HEK293T (cell line): ENCODE results near the gene AGAP6.
"Not testable (repeated sequence)": the region's sequence is repeated elsewhere in the genome, so short reads cannot be mapped to it uniquely, and the experiment has no call there.

Experiments used
- CTCF ChIA-PET: fragments of 350-600 bp; formaldehyde crosslinking; extraction: SDS; loops from one replicate; lab custom pipeline; 2021; ENCODE audit warnings: antibody characterized with exemption, inconsistent platforms; lab: Yijun Ruan, JAX
- POLR2A ChIA-PET: fragments of 350-600 bp; formaldehyde crosslinking; extraction: SDS; loops from one replicate; lab custom pipeline; 2020; ENCODE audit warnings: antibody characterized with exemption, inconsistent platforms; lab: Yijun Ruan, JAX
- DNase-seq: peaks from one replicate; pipeline ENCODE4 v3.0.0; 2012; ENCODE audit warnings: mixed read lengths; ENCODE audit errors: extremely low spot score
- ELF4 ChIP-seq: fragments of 450-650 bp; IDR thresholded peaks from 2 replicates; pipeline ENCODE4 v1.6.1; 2017; ENCODE audit warnings: antibody characterized with exemption
- L3MBTL2 ChIP-seq: fragments of 450-650 bp; conservative IDR thresholded peaks from 2 replicates; pipeline ENCODE4 v1.6.1; 2016; ENCODE audit warnings: mild to moderate bottlenecking

Gene AGAP6

GRCh38 chr10:49988376-49988775 is at the start of gene AGAP6:
Gene AGAP6 (plus strand): TSS chr10:49988406. CDS start chr10:49988716, 310 bp downstream.
- not testable (repeated sequence) for DNase-seq

GRCh38 chr10:49941447-49942338 is 46.5 kb upstream of the AGAP6 start, which contains the start of the genes PARG and TIMM23B:
Gene PARG (minus strand): TSS chr10:49942027. CDS start chr10:49941725, 302 bp downstream.
Gene TIMM23B (plus strand): TSS chr10:49942053. CDS start chr10:49942195, 142 bp downstream.
- POLR2A ChIA-PET, CTCF ChIA-PET: not testable (repeated sequence)
- peak; percentile 44 for DNase-seq
- peak; percentile 97 for TF ChIP-seq L3MBTL2
- peak; percentile 58; the same call in 1 of the 2 replicates for TF ChIP-seq ELF4

More at GRCh38 chr10:49988376-49988775, at the start of gene AGAP6:
- POLR2A ChIA-PET, CTCF ChIA-PET: not testable (repeated sequence)

GRCh38 chr10:49942339-49942705 is 45.9 kb upstream of the AGAP6 start:
- CTCF ChIA-PET, POLR2A ChIA-PET: not testable (repeated sequence)

GRCh38 chr10:49943607-49944006 is 44.6 kb upstream of the AGAP6 start:
- CTCF ChIA-PET, DNase-seq, POLR2A ChIA-PET: not testable (repeated sequence)

More at GRCh38 chr10:49942339-49942705, 45.9 kb upstream of the AGAP6 start:
- not testable (repeated sequence) for DNase-seq

GRCh38 chr10:49948142-49948541 is 40.1 kb upstream of the AGAP6 start:
- POLR2A ChIA-PET: not testable (repeated sequence)

GRCh38 chr10:49948737-49949136 is 39.5 kb upstream of the AGAP6 start:
- CTCF ChIA-PET, DNase-seq, POLR2A ChIA-PET: not testable (repeated sequence)

More at GRCh38 chr10:49948142-49948541, 40.1 kb upstream of the AGAP6 start:
- CTCF ChIA-PET, DNase-seq: not testable (repeated sequence)

- POLR2A ChIA-PET, DNase-seq, CTCF ChIA-PET: not testable (repeated sequence)
Measured at GRCh38 chr10:49952006-49952405, 36.2 kb upstream of the AGAP6 start.

- POLR2A ChIA-PET, CTCF ChIA-PET, DNase-seq: not testable (repeated sequence)
Measured at GRCh38 chr10:49953122-49953521, 35.1 kb upstream of the AGAP6 start.

- POLR2A ChIA-PET, CTCF ChIA-PET, DNase-seq: not testable (repeated sequence)
Measured at GRCh38 chr10:49970331-49970857, 17.8 kb upstream of the AGAP6 start.

GRCh38 chr10:49971466-49971865 is 16.7 kb upstream of the AGAP6 start:
- CTCF ChIA-PET, POLR2A ChIA-PET, DNase-seq: not testable (repeated sequence)

GRCh38 chr10:49972094-49972493 is 16.1 kb upstream of the AGAP6 start:
- DNase-seq, CTCF ChIA-PET, POLR2A ChIA-PET: not testable (repeated sequence)

- POLR2A ChIA-PET, CTCF ChIA-PET, DNase-seq: not testable (repeated sequence)
Measured at GRCh38 chr10:49977756-49978155, 10.4 kb upstream of the AGAP6 start.

GRCh38 chr10:49987207-49987606 is 999 bp upstream of the AGAP6 start:
- POLR2A ChIA-PET, CTCF ChIA-PET, DNase-seq: not testable (repeated sequence)

GRCh38 chr10:49995321-49995720 is 7.1 kb downstream of the AGAP6 start:
- POLR2A ChIA-PET, CTCF ChIA-PET, DNase-seq: not testable (repeated sequence)

- DNase-seq, CTCF ChIA-PET, POLR2A ChIA-PET: not testable (repeated sequence)
Measured at GRCh38 chr10:50014024-50014423, 25.8 kb downstream of the AGAP6 start.

- DNase-seq, POLR2A ChIA-PET, CTCF ChIA-PET: not testable (repeated sequence)
Measured at GRCh38 chr10:50015596-50016220, 27.5 kb downstream of the AGAP6 start.

- CTCF ChIA-PET: not testable (repeated sequence)
Measured at GRCh38 chr10:50016926-50017325, 28.7 kb downstream of the AGAP6 start.

GRCh38 chr10:50017646-50018045 is 29.4 kb downstream of the AGAP6 start:
- CTCF ChIA-PET, DNase-seq, POLR2A ChIA-PET: not testable (repeated sequence)

More at GRCh38 chr10:50016926-50017325, 28.7 kb downstream of the AGAP6 start:
- DNase-seq, POLR2A ChIA-PET: not testable (repeated sequence)
